GM21825 (cell line): ENCODE measurements around the gene HOXC5.
"Not testable (repeated sequence)": the region's sequence is repeated elsewhere in the genome, so short reads cannot be mapped to it uniquely, and the experiment has no call there.

Experiments
- ATAC-seq: cut with Tn5 transposase; IDR thresholded peaks from one replicate; pipeline ENCODE4 v1.9.1; 2021; ENCODE audit warnings: mild to moderate bottlenecking, moderate library complexity; ENCODE audit not compliant: unreplicated experiment

Gene HOXC5

DNA sequence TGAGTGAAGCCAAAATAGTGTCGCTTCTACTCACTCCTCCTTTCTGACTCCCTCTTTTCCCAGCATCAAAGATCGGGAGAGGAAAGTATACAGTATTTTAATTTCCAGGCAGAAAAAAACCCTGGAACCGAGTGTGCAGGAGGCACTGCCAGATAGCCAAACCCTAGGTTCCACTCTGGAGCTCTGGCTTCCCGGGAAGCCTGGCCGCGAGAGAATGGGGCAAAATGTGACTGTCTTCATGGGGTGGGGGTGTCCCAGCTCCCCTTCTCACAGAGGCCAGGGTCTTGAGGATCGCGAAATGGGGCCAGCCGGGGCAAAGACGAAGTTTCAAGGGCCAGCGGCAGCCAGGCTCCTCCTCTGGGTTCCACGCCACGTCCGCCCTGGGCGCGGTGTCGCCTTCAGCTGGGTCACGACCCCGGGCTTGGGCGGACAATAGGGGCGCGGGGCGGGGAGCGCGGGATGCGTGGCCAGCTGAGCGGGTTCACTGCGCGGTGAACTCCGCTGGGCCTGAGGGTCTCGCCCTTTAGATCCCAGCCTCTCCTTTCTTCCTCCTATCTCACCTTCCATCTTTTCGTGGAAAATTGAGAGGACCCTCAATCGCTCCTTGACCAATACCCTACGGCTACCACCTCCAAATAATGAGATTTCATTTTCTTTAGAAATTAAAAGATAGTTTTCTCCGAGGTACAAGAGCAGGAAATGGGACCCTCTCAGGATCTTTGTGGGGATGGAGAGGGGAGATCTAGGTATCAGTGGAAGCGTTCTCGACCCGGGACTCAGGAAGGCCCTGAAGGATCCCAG, 27.5 kb downstream of the HOXC5 start:
- no peak for ATAC-seq

DNA sequence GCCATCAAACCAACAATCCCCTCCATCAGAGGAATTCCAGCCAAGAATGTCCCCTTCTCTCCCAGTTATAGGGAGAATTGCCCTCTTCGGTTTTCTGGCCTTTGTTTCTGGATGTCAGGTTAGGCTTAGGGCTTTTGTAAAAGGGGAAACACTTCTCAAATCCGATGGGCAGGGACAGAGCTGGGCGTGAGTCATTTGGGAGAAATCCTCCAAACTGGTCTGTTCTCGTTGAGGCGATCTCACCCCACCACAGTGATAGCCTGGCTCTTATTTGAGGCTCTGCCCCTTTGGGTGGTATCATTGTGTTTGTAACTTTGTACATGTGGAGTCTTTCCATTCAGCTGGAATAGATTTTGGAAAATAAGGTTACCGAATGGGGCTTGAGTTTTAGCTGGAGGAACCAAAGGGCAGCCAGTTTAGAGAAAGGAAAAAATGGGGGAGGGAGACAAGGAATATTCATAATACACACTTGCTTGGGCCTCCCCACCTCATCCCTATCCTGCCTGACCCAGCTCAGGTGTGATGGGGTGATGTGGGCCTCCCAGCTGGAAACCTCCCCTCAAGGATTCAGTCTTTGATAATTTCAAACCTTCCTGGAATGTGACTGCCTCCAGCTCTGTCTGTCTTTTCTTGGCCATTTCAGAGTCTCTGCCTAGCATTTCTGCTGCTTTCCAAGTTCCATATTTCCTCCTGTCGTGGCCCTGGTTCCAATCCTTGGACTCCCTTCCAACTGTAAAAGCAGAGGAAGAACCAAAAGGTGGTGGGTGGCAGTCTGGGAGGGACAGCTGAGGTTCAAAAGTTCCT, 28.3 kb downstream of the HOXC5 start:
- ATAC-seq, result no peak

DNA sequence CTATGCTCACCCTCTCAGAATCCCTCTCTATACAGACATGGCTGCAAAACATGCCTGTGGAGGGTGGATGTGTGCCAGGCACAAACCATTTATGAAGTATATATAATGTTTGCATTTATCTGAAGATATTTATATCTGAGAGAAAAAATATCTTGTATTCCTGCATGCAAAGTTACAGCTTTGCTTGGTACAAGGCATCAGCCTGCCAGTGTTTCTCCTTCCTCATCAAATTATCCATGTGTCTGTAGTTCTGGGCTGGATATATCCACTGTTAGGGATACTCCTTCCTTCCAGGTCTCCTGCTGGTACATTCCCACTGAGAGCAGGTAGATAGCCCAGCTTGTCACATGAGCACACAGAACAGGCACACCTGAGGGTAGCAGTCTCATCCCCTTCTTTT, 32.8 kb downstream of the HOXC5 start:
- no peak for ATAC-seq

DNA sequence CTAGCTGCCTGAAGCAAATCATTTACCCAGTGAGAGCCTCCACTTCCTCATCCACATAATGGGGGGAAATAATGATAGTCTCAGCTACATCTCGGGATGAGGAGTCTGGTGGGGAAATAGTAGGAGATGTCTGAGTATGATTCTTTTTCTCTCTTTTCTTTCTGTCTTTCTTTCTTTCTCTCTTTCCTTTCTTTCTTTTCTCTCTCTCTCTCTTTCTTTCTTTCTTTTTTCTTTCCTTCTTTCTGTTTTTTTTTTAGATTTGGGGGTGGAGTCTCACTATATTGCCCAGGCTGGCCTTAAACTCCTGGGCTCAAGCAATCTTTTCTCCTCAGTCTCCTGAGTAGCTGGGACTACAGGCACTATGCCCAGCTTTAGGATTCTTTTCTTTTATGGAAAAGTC, 33.6 kb downstream of the HOXC5 start:
- ATAC-seq, result no peak

DNA sequence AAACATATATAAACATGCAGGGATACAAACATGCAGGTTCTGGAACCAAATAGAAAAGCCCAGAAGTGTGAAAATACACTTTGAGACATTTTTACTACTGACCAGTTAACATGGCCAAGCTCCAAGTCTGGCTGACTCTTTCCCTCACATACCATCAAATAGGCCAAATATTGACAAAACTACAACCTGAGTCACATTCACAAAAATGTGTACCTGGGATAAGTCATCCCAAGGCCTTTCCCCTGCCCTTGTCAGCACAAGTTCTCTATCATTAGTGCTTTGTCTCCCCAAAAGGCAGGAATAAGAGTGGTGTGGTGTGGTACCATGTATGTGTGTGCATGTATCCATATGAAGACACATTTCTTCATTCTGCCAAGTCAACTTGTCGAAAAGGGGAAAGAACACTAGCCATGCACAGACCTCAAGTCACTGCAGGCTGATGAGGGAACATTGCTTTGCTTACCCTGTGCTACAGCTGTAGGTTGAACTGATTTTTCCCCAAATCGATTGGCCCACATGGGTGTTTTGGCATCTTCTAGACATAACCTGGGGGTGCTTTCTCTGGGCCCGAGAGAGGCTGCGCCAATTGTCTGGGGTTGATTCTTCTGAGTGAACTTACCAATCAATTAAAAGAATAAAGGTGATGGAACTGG, 35.7 kb downstream of the HOXC5 start:
- ATAC-seq, result no peak

DNA sequence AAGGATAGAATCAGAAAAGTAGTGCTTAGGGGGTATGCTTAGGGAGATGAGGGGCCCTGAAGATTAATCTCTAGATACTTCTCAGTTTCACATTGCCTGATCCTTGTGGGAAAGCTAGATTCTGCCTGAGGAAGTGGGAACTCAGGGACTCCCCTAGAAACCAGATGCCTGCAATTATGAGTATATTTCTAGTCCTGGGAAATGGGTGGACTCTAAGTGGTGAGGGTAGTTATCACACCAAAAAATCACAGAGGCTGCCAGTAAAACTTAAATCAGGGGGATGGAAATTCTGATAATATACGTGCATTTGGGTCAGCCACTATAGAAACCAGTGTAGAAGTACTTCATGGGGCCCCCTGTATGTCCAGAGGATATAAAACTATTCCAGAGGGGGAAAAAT, 39.1 kb downstream of the HOXC5 start:
- ATAC-seq, result no peak

DNA sequence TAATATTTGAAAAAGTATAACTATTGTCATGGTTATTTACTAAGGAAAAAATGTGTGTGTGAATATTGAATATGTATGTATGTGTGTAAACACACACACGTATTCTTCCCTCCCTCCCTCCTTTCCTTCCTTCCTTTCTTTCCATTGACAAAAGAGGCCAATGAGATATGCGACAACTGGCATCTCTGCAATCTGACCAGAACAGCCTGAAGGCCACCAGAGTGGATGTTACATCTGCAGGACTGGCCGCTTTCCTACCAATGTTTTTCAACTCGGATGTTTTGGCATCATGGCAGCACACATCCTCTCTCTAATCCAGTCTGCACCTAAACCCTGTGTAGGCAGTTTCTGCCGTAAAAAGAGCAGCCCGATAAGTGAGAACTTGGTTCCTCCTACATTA, 41.5 kb downstream of the HOXC5 start:
- no peak for ATAC-seq

DNA sequence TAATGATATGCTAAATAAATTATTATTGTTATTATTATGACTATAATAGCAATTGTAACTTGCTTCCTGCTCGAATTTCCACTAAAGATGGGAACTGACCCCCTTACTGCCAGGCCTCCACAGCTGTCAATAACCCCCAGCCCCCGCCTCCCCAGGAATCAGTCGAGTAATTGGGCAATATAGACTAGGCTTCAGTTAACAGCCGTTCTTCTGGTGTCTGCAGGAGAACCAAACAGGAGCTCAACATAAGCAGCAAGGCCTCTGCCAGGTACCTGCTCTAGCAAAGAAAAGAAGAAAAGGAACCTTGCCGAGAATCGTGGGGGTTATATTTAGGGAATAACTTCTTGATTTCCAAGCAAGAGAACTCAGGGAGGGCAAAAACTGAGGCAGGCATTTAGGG, 42.6 kb downstream of the HOXC5 start:
- ATAC-seq, result no peak

DNA sequence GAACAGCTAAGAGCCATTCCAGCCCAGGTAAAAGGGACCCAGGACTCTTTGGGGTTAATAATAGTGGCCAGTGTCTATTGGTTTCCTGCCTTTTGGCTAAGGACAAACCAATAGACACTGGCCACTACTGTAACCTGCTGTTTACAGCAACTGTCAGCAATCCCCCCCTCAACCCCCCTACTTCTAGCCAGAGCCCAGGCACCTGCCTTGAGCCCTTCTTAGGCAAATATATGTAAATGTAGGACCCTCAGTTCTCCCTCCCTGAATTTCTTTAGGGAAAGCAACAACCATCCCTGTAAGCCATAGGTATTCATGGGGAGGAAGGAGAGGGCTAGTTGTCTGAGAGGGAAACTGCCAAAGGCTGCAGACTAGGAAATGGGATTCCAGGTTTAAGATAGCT, 43.1 kb downstream of the HOXC5 start:
- ATAC-seq, result no peak

DNA sequence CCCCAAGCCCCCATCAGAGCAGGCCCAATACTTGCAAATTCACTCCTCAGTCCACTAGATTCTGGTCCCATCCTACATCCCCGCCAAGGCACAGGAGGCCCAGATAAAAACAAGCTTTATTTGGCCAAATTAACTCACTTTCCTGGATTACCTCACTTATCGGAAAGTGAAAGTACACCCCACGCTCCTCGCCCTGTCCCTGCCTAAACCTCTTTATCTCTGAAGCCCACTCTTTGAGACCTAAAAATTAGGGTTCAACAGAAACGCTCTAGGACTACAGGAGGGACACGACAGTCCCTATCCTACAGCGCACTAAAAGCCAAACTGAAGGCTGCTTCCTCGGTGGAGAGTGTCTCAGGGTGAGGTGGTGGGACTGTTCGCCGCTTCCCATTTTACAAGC, 45.0 kb downstream of the HOXC5 start:
- ATAC-seq, result not testable (repeated sequence)

DNA sequence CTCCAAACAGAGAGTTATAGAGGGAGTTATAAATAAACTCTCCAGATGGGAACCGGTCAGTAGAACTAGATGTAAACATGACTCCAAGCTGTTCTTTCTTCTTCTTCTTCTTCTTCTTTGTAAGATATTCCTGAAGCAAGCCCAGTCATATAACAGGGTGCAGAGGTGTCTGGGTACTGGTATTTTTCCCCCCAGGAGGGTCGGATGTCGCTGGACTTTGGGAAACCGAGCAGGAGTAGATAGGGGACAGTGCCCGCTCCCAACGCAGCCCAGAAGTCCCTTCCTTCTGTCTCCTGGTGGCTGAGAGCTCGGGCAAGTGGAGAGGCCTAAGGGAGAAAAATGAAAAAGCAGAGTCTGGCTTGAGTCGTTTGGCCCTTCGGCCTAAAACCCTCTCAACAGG, 46.3 kb downstream of the HOXC5 start:
- not testable (repeated sequence) for ATAC-seq

DNA sequence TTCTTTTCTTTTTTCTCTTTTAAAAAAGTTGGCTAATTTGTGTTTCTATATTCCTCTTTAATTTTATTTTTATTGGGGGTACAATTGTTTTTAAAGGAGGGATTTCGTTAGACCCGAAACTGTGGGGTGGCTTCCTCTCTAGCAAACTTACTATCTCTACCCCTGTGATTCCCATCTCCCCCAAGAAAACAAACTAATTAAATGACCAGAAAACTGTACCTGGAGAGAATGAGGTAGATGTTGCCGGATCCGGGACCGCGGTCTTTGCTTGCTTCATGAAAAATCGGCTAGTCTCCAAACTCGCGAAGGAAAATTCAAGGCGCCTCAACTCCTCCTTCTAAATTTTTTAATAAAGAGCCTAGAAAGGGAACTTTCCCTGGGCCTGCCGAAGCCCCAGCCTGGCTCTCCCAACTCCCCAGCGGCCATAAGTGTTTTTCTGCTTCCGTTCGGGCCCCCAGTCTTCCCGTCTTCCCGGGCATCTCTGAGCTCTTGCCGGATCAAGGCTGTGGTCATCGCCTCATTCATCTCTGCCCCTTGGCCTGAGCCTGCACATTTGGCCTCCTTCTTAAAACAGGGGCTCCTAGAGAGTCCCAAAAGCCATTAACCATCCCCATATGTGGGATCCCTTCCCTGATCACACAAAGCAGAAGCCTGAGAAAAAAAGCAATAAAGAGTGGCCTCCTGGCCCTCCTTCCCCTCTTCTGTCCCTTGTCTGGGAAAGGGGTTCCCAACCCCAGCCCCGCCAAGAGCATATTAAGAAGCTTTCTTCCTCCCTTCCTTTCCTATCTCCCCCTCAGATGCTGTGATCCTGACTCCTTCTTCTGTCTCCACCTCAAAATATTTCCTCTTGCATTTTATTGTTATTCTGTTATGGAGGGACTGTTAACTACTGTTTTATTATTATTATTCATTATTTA, 47.4 kb downstream of the HOXC5 start:
- ATAC-seq, result not testable (repeated sequence)

DNA sequence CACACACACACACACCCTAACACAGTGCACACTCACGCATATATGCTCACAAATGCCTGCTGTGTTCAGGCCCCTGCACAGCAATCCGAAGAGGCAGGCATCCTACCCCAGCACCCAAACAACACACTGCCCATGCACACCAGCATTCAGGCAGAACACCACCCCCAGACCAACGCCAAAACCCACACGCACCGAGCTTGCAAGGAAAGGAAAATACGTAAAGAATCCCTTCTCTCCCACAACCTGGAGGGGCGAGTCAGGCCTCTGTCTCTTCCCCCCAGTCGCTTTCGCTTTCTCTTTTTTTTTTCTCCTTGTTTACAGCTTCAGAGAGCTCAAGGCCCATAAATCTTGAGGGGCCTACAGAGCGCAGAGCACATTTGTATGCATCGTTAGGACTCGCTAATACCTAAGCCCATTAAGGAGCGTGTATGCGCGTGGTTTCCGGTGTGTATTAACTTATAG, 48.2 kb downstream of the HOXC5 start:
- ATAC-seq, result not testable (repeated sequence)

DNA sequence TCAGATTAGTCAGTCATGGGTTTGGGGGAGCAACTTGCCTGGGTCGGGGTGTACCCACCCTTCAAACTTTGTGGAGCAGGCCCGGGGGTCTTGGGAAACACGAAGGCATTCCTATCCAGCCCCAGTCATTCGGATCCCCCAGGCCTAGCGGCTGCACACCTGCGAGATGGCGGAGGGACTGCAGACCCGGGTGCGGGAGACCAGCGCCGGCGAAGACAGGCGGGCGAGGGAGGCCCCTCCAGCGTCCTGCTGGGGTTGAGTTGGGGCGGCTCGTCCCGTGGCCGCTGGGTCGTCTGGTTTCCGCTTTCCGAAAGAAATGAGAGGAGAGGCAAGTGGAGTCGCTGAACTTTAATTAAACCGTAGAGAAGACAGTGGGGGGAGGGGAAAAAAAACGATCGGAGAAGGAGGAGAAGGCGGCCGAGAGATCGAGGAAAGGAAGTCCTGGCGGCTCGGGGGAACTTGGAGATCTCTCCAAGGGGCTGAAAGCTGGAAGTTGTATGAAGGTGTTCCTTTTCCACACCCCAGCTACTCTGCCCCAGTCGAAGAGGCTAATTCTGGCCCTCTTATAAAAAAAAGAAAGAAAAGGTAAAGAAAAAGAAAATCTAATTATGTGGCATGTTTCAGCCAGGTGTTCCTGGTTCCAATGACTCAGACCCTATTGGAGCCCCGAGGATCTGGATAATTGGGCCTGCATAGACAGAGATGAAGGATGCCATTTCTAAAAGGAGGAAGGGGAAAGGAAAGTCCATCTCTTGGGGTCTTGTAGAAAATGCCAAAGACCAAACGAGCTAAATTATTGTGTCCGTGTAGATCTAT, 48.9 kb downstream of the HOXC5 start:
- not testable (repeated sequence) for ATAC-seq

DNA sequence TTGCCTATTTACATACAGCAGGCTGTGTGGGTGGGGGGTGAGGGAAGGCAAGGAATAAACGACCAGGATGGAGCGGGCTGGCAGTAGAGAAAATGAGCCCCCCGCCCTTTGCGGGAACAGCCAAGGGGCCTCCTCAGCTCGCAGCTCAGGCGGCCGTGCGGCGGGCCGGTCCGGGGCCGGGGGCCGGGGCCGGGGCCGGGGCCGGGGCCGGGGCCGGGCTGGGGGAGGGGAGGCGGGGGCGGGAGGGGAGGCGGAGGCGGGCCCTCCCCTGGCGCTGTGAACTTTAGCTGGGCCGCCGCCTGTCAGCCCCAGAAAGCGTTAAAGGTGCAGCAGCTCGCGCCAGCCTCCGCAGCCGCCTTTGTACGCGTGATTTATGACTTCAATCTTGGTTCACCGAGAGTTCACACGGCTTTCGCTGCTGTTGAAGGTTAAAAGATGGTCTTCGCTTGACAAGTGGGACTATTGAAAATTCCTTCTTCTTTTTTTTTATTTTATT, 49.6 kb downstream of the HOXC5 start:
- ATAC-seq, result no peak
